Measurements from ENCODE around the gene MRE11.
"Not testable (repeated sequence)": the region's sequence is repeated elsewhere in the genome, so short reads cannot be mapped to it uniquely, and the experiment has no call there.

The MRE11 gene

GRCh38 chr11:94493281-94494125 lies at the start of gene MRE11, which contains the start of gene ANKRD49:
Gene MRE11, minus strand, starts transcription at chr11:94493844. Its CDS starts 1,043 bp downstream, at chr11:94492801.
Gene ANKRD49, plus strand, starts transcription at chr11:94493984. Its CDS starts 2,710 bp downstream, at chr11:94496694.
- peak; percentile 98 for DNase-seq

GRCh38 chr11:94539420-94539819 lies 45.8 kb upstream of the MRE11 start:
- no peak for DNase-seq

- peak in 1 of 2 donors; percentile 35 for DNase-seq
These were observed 43.5 kb upstream of the MRE11 start for GRCh38 chr11:94537031-94537600.

GRCh38 chr11:94536386-94536785 lies 42.7 kb upstream of the MRE11 start:
- DNase-seq = no peak

DNA sequence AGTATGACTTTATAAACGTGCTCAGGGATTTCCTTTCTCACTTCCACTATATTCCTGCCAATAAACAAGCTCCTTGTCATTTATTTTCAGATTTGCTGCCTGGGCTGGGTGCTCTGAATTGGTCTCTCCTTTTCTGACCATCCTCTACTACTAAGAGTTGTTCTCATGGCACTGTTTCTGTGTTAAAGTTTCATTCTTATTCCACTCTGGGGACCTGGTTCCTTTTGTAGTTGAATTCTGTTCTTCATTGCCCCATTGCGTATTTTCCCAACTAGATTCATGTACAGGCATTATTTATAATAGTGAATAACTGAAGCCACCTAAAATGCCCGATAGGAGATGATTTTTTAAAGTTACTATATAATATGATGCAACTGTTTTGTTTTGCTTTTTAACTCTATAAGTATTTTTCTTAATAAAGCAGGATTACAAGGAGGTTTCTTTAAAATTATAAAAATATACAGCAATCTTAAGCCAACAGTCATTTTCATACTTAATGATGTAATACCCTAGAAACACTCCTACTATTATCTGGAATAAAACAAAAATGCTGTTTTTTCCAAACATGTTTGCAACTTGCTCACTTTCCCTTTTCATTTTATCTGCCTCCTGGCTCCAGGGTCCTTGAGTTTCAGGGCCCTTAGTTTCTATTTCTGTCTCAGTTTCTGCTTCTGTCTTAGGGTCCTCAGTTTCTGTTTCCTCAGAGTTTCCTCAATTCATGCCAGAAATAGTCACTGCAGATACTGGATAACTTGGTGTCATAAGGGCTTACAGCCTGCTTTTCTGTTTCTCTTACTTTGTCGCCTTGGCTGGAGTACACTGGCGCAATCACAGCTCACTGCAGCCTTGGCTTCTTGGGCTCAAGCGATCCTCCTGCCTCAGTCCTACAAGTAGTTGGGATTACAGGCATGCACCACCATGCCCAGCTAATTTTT lies 40.3 kb upstream of the MRE11 start:
- DNase-seq = peak; percentile 72 to 75

DNA sequence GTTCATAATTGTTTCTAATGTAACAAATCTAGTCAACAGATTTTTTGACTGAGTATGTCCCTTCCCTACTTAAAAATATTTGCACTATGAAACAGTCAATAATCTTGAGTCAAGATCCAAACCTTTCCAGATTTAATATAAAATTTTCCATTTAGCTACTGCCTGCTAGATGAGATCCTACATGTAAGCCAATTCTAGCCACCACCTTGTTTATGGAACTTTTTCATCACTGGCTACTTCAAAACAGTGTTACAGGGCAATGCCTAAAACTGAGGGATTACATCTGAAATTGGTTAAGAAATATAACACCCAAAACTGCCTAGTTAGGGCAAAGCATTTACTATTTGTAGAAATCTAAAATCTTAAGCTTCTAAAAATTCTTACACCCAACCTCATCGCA lies 39.6 kb upstream of the MRE11 start:
- no peak for DNase-seq

DNA sequence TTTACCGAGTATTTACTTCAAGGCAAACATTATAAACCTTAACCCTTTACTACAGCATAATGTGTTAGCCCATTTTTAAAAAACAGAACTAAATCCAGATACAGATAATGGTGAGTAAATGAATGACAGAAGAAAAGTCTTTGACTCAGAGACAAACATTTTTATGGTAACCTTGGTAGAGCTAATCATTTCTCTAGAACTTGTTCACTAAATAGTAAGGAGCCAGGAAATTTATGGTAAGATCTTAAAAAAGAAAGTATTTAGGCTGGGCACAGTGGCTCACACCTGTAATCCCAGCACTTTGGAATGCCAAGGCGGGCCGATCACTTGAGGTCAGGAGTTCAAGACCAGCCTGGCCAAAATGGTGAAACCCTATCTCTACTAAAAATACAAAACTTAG lies 38.6 kb upstream of the MRE11 start:
- DNase-seq = no peak

DNA sequence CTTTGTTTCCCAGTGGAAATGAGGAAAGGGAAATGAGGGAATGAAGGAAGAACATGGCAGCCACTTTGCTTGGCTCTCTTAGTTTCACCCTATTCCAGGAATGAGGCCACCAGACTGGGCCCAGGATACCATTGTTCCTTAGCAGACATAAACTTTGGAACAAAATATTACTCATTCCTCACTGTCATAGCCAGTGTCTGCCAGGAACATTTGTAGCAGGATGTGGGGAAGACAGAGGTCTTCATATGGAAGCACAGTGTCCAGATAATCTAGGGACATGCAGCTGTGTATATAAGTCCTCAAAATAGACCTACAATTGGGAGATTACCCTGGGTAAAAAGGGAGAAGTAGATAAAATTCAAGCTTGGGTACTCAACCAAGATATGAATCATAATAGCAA lies 34.9 kb upstream of the MRE11 start:
- no peak for DNase-seq

- no peak for DNase-seq
These were observed 33.2 kb upstream of the MRE11 start for GRCh38 chr11:94526645-94527438.

- peak; percentile 44 to 63 for DNase-seq
These were observed 32.1 kb upstream of the MRE11 start for GRCh38 chr11:94525546-94526324.

DNA sequence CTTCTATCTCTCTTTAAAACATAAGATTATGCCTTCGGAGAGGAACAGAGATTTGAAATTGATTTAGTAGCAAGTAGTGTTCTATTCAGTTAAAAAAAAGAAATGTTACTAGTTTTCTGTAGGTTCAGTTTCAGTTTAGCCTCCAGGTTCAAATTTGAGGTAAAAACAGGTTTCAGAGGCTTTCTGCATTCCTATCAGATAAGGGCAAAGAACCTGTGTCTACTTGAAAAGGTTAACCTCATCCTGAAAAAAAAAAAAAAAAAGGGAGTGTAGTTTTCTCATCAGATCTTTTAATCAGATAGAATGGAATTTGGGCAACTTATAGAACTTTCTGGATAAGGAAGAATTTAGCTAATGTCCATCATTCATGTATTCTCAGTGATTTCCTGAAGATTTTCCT lies 30.7 kb upstream of the MRE11 start:
- DNase-seq = no peak

DNA sequence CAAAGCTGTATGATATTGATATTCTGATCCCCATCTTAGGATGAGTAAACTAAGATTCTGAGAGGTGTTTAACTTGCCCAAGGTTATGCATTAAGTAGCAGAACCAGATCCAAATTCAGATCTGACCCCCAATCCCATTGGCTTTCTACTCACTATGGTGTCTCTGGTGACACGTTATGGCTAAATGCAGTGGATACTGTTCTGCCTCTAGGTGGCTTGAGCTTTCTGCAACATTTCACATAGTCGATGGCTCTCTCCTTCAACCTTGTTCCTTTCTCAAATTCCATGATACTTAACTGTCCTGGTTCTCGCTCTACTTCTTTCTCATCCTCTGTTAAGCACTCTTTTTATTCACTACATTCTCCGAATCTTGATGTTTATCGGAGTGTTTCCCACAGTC lies 28.0 kb upstream of the MRE11 start:
- DNase-seq = peak; percentile 45 to 51

DNA sequence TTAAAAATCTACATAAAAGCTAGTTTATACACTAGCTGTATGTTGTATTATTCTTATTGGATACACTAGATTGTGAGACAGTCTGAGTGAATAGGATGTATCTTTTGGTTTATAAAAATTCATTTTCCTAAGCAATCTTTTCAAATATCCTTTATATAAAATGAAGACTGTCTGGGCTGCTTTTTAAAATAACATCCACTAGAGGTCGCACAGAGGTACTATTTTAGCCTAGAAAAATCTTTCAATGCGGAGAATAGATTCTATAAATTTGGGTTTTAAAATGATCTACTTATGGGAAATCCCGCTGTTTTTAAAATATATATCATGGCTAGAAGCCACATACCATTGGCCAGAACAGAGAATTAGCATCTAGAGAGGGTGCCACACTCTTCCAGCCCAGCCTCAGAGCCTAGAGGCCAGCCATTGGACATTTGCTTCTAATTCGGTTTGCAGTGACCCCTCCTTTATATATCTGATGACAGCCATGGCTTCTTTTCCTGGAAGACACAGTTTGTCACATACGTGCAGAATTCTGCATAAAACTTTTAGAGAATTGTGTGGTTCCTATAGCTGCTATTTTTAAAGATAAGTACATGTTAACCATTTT lies 25.9 kb upstream of the MRE11 start:
- peak; percentile 43 to 86 for DNase-seq

GRCh38 chr11:94518300-94518699 lies 24.7 kb upstream of the MRE11 start:
- DNase-seq = no peak

GRCh38 chr11:94516725-94517124 lies 23.1 kb upstream of the MRE11 start:
- DNase-seq = no peak

GRCh38 chr11:94515398-94515797 lies 21.8 kb upstream of the MRE11 start:
- DNase-seq = no peak

DNA sequence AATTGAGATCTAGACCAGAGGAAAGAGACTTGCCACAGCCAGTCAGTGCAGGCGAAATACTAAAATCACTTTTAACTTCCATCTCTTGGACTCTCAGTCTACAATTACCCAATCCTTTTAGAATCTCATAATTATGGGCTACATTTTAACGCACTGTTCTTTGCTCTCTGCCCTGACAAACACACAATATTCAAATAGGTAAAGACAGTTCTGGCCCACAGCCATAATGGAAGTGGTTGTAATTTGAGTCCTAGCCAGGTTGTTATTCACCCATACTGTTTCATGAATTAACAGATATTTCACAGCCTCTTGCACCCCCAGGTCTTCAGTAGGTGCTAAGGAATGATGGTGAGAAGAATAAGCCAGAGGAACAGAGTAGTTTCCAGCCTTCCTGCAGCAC lies 19.4 kb upstream of the MRE11 start:
- DNase-seq = no peak

- peak; percentile 31 to 54 for DNase-seq
These were observed 18.5 kb upstream of the MRE11 start, which contains the start of gene C11orf97 for GRCh38 chr11:94511932-94512781. Gene C11orf97, plus strand, starts transcription at chr11:94512461. Its CDS starts 68 bp downstream, at chr11:94512529.

DNA sequence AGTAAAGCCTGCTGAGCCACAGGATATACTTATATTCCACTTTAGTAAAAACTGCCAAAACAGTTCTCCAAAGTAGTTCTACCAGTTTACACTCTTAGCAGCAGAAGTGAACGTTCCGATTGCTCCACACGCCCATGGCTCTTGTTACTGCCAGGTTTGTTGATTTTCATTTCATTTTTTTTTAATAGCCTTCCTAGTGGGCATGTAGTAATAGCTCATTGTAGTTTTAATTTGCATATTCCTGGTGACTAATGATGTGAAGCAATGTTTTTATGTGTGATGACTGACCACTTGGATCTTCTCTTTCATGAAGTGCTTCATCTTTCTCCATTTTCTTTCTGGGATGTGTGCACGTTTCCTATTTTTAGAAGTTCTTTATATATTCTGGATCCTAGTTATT lies 13.8 kb upstream of the MRE11 start:
- peak; percentile 31 to 41 for DNase-seq

DNA sequence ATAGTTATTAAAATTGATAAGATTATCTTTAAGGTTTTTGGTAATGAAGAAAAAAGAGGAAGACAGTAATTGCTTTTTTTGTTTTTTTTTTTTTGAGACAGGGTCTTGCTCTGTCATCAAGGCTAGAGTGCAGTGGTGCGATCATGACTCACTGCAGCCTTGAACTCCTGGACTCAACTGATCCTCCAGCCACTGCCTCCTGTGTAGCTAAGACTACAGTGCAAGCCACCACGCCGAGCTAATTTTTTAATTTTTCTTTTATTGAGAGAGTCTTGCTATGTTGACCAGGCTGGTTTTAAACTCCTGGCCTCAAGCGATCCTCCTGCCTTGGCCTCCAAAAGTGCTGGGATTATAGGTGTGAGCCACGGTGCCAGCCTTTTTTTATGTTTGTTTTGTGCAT lies 12.9 kb upstream of the MRE11 start:
- DNase-seq = not testable (repeated sequence)

Data from inflammatory macrophage treated with lipopolysaccharide for 1 hour (primary cell).